WERI-Rb-1 (cell line): Measurements from ENCODE around the gene UGDH.
"Not testable (repeated sequence)": the region's sequence is repeated elsewhere in the genome, so short reads cannot be mapped to it uniquely, and the experiment has no call there.

ENCODE experiments used
- DNase-seq: peaks from one replicate; pipeline ENCODE4 v3.0.0-alpha.2; 2020
- H3K27ac ChIP-seq: fragments of 250-450 bp; sonication (Bioruptor Pico); 2 replicates; pipeline ENCODE4 v1.5.1; 2020; ENCODE audit warnings: mild to moderate bottlenecking, moderate library complexity
- H3K27me3 ChIP-seq: fragments of 250-450 bp; sonication (Bioruptor Pico); 2 replicates; pipeline ENCODE4 v1.5.1; 2021; ENCODE audit warnings: mild to moderate bottlenecking, low read depth, moderate library complexity; ENCODE audit not compliant: insufficient read depth, severe bottlenecking
- H3K36me3 ChIP-seq: fragments of 250-450 bp; sonication (Bioruptor Pico); 2 replicates; pipeline ENCODE4 v1.5.1; 2020; ENCODE audit warnings: mild to moderate bottlenecking, moderate library complexity
- H3K4me3 ChIP-seq: 2 replicates; pipeline ENCODE4 v1.5.1; 2011; ENCODE audit warnings: low read depth, mild to moderate bottlenecking, control low read depth, low read length
- H3K9me3 ChIP-seq: fragments of 250-450 bp; sonication (Bioruptor Pico); 2 replicates; pipeline ENCODE4 v1.5.1; 2021; ENCODE audit warnings: mild to moderate bottlenecking, moderate library complexity; ENCODE audit not compliant: severe bottlenecking
- CTCF ChIP-seq: IDR thresholded peaks from 2 replicates; pipeline ENCODE4 v1.5.1; 2011; ENCODE audit warnings: low read depth, mild to moderate bottlenecking, control low read depth, inconsistent platforms, low read length

Gene UGDH

DNA sequence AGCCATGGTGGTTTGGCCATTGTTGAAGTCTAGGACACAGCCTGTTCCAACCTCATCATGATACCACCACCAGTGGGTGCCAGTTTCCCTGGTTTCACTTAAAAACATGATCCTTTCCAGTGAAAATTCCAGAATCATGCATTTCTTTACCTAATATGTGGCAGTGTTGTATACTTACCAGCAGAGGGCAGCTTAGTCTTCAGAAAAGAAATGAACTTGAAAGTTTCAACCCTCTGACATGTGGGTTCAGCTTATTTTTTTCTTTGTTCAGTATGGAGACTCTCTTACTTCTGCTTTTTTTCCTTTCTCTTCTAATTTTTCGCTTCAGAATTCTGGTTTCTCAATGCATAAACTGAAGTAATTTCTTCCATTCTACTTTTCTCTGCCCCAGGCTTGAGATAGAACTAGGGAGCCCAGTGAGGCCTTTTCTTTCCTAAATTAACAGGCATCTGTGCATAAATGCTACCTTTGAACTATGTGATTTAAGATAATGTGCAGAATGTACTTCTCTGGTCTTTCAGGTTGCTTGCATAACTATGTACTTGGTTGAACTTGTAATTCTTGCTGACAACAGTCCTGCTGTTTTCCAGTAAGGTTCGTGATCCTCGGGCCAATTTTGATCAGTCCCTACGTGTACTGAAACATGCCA lies 57.7 kb downstream of the UGDH start:
- H3K27ac ChIP-seq: peak overlapping the region; percentile 50
- no peaks in the 10 kb centered on the region for H3K27me3 ChIP-seq
- no peak overlapping the region for H3K4me3 ChIP-seq
- H3K9me3 ChIP-seq: no peaks in the 10 kb centered on the region
- peaks cover 22% of the 10 kb centered on the region for H3K36me3 ChIP-seq
- peak; percentile 66 for DNase-seq
- TF ChIP-seq CTCF: peak; percentile 66

- no peak for DNase-seq
- no peak for TF ChIP-seq CTCF
- no peaks in the 10 kb centered on the region for H3K27me3 ChIP-seq
- H3K27ac ChIP-seq: no peak overlapping the region
- peaks cover 32% of the 10 kb centered on the region for H3K36me3 ChIP-seq
- H3K4me3 ChIP-seq: no peak overlapping the region
- no peaks in the 10 kb centered on the region for H3K9me3 ChIP-seq
These were observed 59.8 kb downstream of the UGDH start for GRCh38 chr4:39467464-39467863.

DNA sequence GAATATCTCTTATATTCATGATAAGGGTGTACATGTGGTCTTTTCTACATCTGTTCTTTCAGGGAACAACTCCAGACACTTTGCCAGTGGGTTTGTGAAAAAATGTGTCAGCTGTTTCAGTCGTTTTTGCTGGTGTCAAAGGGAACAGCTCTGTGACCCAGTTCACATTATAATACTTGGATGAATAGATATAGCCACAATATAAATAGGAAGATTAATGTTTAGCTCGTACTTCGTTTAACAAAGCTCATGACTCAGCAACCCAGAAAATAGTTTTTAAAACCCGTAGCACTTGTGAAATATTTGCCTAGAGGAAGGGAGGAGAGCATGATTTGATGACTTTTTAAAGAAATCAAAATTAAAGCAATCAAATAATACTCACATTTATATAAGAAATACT lies 60.5 kb downstream of the UGDH start:
- no peaks in the 10 kb centered on the region for H3K27me3 ChIP-seq
- DNase-seq: no peak
- H3K9me3 ChIP-seq: no peaks in the 10 kb centered on the region
- H3K27ac ChIP-seq: no peak overlapping the region
- no peak overlapping the region for H3K4me3 ChIP-seq
- TF ChIP-seq CTCF: no peak
- peaks cover 32% of the 10 kb centered on the region for H3K36me3 ChIP-seq

DNA sequence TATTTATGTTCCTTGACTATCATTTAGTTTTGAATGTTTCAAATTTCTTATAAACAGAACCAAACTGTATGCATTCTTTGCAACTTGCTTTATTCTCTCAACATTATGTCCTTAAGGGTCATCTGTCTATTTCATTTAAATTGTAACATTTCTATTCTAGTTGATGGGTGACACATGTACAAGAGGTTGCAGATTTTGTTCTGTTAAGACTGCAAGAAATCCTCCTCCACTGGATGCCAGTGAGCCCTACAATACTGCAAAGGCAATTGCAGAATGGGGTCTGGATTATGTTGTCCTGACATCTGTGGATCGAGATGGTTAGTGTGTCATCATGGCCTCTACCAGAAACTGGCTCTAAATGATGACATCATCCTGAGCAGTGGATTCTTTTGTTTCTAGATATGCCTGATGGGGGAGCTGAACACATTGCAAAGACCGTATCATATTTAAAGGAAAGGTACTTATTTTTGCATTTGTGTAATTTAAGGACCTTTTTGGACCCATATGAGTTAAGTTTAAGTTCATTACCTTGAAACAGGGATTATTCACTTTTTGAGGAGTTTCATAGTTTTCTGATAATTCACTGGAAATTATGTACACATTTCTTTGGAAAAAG lies 62.2 kb downstream of the UGDH start:
- DNase-seq: peak; percentile 48
- Histone ChIP-seq H3K27me3 (no peaks in the 10 kb centered on the region), H3K27ac (peak overlapping the region; percentile 35), H3K36me3 (peaks cover 37% of the 10 kb centered on the region), H3K9me3 (no peaks in the 10 kb centered on the region), H3K4me3 (no peak overlapping the region)
- 0 out of 2 replicates have a peak, but pooled peaks have one; percentile 3 for TF ChIP-seq CTCF

DNA sequence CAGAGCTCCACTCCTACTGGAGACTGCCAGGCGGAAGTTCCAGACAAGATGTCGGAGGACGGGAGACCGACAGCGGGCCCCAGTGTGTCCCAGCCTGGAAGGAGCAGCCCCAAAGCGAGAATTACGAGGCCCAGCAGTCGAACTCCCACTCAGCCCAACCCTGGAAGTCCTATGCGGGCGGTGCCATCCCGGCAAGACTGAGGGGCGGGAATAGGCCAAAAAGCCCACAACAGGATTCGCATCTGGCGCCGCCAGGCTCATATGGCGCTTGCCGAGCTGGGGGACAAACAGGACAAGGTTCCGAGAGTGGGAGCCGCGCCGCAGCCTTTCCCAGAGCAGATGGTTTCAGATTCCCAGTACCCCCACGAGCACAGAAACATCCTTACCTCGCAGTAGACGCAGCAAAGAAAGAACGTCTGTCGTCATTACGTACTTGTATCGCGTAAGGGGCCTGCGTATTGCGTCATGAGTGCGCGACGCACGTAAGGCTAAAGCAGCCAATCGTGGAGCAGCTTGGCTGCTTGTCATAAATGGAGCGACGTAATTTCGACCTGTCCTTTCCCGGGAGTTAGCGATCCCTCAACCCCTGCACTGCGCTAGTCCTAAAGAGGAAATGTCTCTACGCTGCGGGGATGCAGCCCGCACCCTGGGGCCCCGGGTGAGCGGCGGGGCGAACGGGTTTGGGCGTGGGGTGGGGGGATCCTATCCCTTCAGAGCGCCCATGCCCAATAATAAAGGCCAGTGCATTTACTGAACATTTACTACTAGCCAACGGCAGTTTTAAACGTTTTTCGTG lies 68.5 kb downstream of the UGDH start, which contains the start of the genes LIAS and RPL9:
Gene LIAS, plus strand, starts transcription at position 552 of the 796 bp plus-strand sequence. Its CDS starts 62 bp downstream, at position 614.
Gene RPL9, minus strand, starts transcription at position 418 of the 796 bp plus-strand sequence. CDS start 483 bp downstream, outside the sequence.
- Histone ChIP-seq H3K9me3 (no peaks in the 10 kb centered on the region), H3K36me3 (peaks cover 65% of the 10 kb centered on the region), H3K4me3 (peak within 1 kb of the TSS; percentile 99), H3K27ac (peak within 1 kb of the TSS; percentile 89), H3K27me3 (no peaks in the 10 kb centered on the region)
- no peak for TF ChIP-seq CTCF
- peak; percentile 98 for DNase-seq

DNA sequence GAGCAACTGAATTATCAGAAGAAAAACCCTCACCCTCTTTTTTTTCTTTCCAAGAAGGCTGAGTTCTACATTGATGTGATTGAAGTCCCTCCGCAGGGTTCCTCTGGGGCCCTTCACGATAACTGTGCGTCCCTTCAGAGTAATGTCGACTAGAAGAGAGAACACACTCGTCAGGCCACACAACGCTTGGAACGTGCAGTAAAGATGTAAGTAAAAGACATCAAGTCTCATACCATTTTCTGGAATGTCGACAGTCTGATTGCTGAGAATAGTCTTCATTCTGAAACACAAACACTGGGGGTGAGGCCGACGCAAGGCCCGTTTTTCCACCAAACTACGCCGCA lies 69.1 kb downstream of the UGDH start:
- DNase-seq, H3K9me3 ChIP-seq, H3K27me3 ChIP-seq: not testable (repeated sequence)
- Histone ChIP-seq H3K27ac (peak overlapping the region; percentile 89), H3K4me3 (peak overlapping the region; percentile 99), H3K36me3 (peaks cover 65% of the 10 kb centered on the region)
